ENCODE measurements around the gene AHCTF1.

- TF ChIP-seq, protein P1, sequence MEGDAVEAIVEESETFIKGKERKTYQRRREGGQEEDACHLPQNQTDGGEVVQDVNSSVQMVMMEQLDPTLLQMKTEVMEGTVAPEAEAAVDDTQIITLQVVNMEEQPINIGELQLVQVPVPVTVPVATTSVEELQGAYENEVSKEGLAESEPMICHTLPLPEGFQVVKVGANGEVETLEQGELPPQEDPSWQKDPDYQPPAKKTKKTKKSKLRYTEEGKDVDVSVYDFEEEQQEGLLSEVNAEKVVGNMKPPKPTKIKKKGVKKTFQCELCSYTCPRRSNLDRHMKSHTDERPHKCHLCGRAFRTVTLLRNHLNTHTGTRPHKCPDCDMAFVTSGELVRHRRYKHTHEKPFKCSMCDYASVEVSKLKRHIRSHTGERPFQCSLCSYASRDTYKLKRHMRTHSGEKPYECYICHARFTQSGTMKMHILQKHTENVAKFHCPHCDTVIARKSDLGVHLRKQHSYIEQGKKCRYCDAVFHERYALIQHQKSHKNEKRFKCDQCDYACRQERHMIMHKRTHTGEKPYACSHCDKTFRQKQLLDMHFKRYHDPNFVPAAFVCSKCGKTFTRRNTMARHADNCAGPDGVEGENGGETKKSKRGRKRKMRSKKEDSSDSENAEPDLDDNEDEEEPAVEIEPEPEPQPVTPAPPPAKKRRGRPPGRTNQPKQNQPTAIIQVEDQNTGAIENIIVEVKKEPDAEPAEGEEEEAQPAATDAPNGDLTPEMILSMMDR (IDR thresholded peaks at IDR 0.05): no peak
- TF ChIP-seq POLR2AphosphoS5 (IDR thresholded peaks at IDR 0.05): no peak
- no peak for TF ChIP-seq POLR2A (IDR thresholded peaks at IDR 0.05)
Measured at GRCh38 chr1:246836209-246836966, 95.4 kb downstream of the AHCTF1 start.

Data from sigmoid colon (tissue), 4 donors.